GM21723 (cell line): ENCODE results near the gene DYTN.

Experiments used
- ATAC-seq: cut with Tn5 transposase; IDR thresholded peaks from one replicate; pipeline ENCODE4 v1.9.1; 2021; ENCODE audit warnings: mild to moderate bottlenecking, moderate library complexity; ENCODE audit not compliant: unreplicated experiment

DYTN gene

DNA sequence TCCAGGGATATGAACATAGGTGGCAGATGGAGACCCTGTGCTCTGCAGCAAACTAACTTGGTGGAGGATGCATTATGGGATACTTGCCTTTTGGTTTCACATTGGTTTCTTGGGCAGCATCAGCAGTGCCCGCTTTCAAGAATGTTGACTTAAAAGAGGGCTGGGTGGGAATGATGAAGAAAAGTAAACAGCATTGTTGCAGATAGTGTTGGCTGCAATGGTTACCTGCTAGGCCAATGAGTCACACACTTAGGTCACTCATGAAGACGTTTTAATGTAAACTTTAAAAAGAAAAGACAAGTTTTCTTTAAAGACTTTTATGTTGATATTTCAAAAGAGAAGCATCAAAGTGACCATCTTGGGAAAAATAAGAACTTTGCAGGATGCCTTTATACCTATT lies 102.0 kb downstream of the DYTN start:
- ATAC-seq: no peak

DNA sequence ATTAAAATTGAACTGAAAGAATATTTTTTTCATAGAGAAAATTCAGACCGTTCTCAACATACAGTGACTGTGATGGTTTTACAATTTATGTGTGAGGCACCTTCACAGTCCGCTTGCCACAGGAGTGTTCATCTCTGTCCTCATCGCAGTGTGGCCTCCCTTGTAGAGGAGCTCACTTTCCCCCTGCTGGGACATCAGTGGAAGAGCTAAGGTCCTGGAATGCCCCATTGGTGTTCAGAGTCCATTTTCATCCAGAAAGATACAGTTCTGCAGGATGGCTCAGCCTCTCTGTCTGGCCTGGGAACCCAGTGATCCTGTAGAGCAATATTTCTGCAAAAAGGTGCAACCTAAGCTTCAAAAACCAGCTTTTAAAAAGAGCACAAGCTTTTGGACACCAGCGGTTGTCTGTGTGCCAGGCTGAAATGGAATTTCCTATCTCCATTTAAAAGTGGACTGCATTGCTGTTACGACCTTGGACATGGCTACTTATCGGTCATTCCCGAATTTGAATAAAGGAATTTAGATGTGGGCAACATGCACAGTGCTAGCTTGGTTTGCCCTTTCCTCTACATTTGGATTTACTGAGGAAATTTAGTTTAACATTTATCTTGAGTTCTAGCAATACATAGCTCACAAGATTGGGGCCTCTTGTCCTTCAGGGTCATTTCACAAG lies 102.6 kb downstream of the DYTN start:
- no peak for ATAC-seq

DNA sequence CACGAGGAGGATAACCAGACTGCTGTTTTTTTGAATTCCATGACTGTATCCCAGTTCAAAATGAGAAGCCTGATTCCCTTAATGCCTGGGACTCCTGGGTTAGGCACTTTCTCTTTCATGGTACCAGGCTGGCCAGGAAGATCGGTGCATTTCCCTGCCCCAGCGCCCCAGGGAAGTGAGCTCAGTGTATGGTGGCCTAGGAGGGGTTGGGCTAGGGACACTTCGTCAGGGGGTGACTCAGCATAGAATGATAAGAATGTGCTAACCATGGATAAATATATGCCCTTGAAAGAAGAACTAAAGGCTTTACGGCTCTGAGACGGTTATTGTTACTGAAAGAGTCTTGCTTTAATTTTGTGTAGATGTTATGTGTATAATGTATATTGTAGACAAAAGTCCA lies 103.4 kb downstream of the DYTN start:
- no peak for ATAC-seq

DNA sequence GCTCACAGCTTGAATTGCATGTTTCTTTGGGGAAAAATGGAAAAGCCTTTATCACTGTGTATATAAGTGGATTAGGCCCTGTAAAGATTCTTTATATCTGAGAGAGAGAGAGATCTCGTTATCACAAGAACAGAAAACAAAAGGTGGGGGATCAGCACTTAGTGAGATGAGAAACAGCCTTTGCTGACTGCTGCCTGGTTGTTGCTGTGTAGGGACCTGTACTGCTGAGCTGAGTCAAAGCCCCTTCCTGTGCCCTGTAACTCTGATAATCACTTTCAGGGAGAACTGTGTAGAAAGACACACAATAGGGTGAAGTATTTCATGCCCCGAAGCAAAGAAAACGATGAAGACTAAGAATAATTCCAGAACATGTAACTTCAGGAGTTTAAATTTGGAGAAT lies 106.5 kb downstream of the DYTN start:
- no peak for ATAC-seq

DNA sequence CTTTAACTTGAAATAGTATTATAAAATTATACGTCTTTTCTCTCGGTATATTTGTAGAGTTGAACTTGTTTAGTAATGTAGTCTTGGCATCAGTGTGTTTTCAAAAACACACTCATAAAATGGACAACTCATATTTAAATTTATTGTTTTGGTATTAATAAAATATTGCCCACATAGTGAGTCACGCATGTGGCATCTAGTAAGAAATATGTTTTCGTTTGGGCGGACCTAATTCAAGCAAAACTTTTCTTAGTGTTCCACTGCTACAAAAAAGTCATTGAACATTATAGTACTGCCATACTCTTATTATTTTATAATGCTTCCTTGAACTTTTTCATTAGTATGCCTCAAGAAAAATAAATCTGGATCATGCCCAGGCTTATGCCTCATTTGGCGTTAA lies 107.0 kb downstream of the DYTN start:
- no peak for ATAC-seq

DNA sequence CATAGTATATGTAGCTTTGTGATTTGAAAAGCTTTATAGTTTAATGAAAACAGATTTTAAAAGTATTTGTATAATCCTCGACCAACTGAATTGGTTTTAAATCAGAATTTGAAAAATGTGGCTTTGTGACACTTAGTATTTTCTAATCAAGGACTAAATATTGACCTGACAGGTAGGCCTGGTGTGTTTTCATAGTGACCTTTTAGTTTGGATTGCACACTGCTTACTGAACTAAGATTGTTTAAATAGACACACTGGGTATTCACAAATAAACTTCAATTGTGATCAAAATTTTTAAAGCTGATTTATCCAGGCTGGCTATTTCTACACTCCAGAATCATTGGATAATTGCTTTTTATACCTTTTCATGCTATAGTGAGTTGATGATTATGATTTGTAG lies 107.7 kb downstream of the DYTN start:
- ATAC-seq: no peak

DNA sequence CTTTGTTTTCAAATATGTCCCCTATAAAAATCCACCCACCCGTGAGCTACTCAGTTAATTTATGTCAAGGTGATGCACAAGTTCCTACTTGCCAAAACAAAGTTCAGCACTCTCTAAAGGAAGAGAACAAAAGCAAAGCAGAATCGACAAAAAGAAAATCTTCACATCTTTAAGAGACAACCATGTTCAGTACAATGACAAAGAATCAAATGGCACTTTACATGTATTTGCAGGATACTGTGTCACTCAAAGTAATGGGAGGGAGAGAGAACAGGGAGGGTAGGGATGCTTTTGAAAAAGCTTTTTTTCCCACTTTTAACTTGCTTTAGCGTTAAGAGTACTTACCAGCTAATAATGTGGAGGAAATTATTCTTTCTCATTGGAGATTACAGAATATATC lies 115.0 kb downstream of the DYTN start:
- no peak for ATAC-seq
